Stimulated activated CD4-positive, alpha-beta T cell treated with anti-CD3 and anti-CD28 coated beads, Interleukin-4, amount 100 ng/mL, for 1 hour (primary cell): ENCODE data around the gene SLC25A26.
"Not testable (repeated sequence)": the region's sequence is repeated elsewhere in the genome, so short reads cannot be mapped to it uniquely, and the experiment has no call there.

Experiments
- DNase-seq: peaks from one replicate; pipeline ENCODE4 v3.0.0-alpha.2; 2020

The SLC25A26 gene

GRCh38 chr3:66220602-66221377 is at the start of gene SLC25A26:
SLC25A26 (plus strand) TSS chr3:66221001; CDS start chr3:66221095, 94 bp downstream.
- DNase-seq, result peak; percentile 96

GRCh38 chr3:66172394-66172793 is 48.4 kb upstream of the SLC25A26 start:
- no peak for DNase-seq

- no peak for DNase-seq
Observed at GRCh38 chr3:66177026-66177425, 43.8 kb upstream of the SLC25A26 start.

- DNase-seq, result no peak
Observed at GRCh38 chr3:66178206-66178605, 42.6 kb upstream of the SLC25A26 start.

- DNase-seq, result no peak
Observed at GRCh38 chr3:66179793-66180192, 41.0 kb upstream of the SLC25A26 start.

- DNase-seq, result no peak
Observed at GRCh38 chr3:66181764-66182163, 39.0 kb upstream of the SLC25A26 start.

GRCh38 chr3:66182246-66182645 is 38.6 kb upstream of the SLC25A26 start:
- no peak for DNase-seq

GRCh38 chr3:66186545-66186944 is 34.3 kb upstream of the SLC25A26 start:
- DNase-seq, result no peak

- DNase-seq, result peak; percentile 24
Observed at GRCh38 chr3:66195347-66195783, 25.4 kb upstream of the SLC25A26 start.

GRCh38 chr3:66196633-66197032 is 24.2 kb upstream of the SLC25A26 start:
- DNase-seq, result no peak

- no peak for DNase-seq
Observed at GRCh38 chr3:66198437-66199088, 22.2 kb upstream of the SLC25A26 start.

- no peak for DNase-seq
Observed at GRCh38 chr3:66199089-66199473, 21.7 kb upstream of the SLC25A26 start.

- no peak for DNase-seq
Observed at GRCh38 chr3:66200147-66200546, 20.7 kb upstream of the SLC25A26 start.

GRCh38 chr3:66200786-66201185 is 20.0 kb upstream of the SLC25A26 start:
- DNase-seq, result no peak

- no peak for DNase-seq
Observed at GRCh38 chr3:66203275-66203674, 17.5 kb upstream of the SLC25A26 start.

GRCh38 chr3:66206806-66207205 is 14.0 kb upstream of the SLC25A26 start:
- no peak for DNase-seq

GRCh38 chr3:66208189-66208588 is 12.6 kb upstream of the SLC25A26 start:
- DNase-seq, result no peak

- no peak for DNase-seq
Observed at GRCh38 chr3:66210687-66211295, 10.0 kb upstream of the SLC25A26 start.

- DNase-seq, result no peak
Observed at GRCh38 chr3:66211779-66212178, 9.0 kb upstream of the SLC25A26 start.

GRCh38 chr3:66215106-66215505 is 5.7 kb upstream of the SLC25A26 start:
- no peak for DNase-seq

- no peak for DNase-seq
Observed at GRCh38 chr3:66220066-66220465, 735 bp upstream of the SLC25A26 start.

- peak; percentile 18 for DNase-seq
Observed at GRCh38 chr3:66224220-66224619, 3.4 kb downstream of the SLC25A26 start.

GRCh38 chr3:66226093-66226492 is 5.3 kb downstream of the SLC25A26 start:
- not testable (repeated sequence) for DNase-seq

GRCh38 chr3:66227051-66227450 is 6.2 kb downstream of the SLC25A26 start:
- DNase-seq, result no peak
